Pons (tissue), 1 donor: ENCODE results near the gene HSPA5.

Experiments
- DNase-seq: peaks from one replicate; pipeline ENCODE4 v3.0.0-alpha.2; 2016; ENCODE audit warnings: low spot score

Gene HSPA5

DNA sequence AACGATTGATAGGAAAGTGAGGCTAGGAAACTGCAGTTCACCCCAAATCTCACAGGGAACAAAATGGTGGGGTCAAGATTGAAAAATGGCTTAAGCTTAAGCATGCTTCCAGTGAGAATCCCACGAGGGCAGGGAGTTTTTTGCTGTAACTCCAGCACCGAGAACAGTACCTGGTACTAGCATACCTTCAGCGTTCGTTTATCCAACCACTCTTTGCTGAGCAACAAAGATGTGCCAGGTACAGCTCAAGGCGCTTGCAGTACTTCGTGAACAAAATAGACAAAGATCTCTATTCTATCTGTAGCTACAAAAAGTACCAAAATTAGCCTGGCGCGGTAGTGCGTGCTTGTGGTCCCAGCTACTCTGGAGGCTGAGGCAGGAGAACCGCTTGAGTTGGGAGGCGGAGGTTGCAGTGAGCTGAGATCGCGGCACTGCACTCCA is 50.8 kb downstream of the HSPA5 start:
- DNase-seq = no peak

DNA sequence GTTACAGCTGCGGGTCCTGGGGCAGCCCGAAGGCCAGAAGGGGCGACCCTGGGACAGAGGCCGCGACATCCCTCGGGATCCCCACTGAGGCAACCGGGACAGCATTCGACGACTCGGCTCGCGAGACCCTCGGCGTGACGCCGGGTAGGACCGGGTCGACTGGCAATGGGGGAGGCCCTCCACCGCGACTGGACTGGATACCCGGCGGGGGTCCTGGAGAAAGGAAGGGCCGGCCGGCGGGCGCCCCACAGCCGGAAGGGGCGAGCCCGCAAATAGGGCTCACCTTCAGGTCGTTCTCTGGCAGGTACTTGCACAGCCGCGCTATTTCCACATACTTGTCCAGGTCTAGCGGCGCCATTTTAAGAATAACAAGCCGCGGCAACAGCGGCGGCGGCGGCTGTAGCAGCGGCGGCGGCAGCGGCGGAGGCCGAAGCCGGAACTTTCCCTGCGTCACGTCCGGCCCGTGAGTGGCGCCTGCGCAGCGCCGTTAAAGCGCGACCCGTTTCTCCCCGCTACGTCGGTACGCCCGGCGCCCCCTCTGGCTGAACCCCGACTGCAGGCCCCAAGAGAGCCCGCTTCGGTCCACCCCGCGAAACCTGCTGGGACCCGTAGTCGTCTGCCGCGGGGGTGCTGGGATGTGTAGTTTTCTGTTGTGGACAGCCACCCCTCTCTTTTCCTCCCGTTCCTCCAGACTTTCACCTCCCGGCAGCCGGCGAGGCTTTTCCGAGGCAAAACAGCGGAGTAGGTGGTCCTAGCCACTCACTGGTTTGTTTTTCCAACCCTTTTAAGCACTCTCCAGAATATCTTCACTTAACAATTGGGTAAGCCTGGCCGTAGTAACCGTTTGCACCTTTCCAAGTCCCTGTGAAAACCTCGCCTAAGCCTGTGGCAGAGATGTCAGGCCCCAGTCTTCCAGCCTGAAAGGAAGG is 51.5 kb downstream of the HSPA5 start, which contains the start of gene PPP6C:
TSS of gene PPP6C (minus strand) at position 443 of the 929 bp plus-strand sequence. CDS start at position 358, 85 bp downstream.
- peak; percentile 94 for DNase-seq

GRCh38 chr9:125189011-125189360 is 52.2 kb downstream of the HSPA5 start:
- no peak for DNase-seq
